OCI-LY7 (cell line): Measurements from ENCODE around the gene BRD9.
"Not testable (repeated sequence)": the region's sequence is repeated elsewhere in the genome, so short reads cannot be mapped to it uniquely, and the experiment has no call there.

Source experiments
- EZH2phosphoT487 ChIP-seq: fragments of 200-600 bp; sonication (generic); IDR thresholded peaks from 2 replicates; pipeline ENCODE4 v1.6.1; 2018; ENCODE audit warnings: low read depth, borderline replicate concordance, mild to moderate bottlenecking, mixed run types, antibody characterized with exemption, low read length, moderate library complexity, mixed read lengths
- TF ChIP-seq, protein P1 (sequence below): fragments of 200-600 bp; sonication (generic); conservative IDR thresholded peaks from 2 replicates; pipeline ENCODE4 v1.5.1; 2014; ENCODE audit warnings: mild to moderate bottlenecking, antibody characterized with exemption, low read length, moderate library complexity, mixed read lengths

DNA sequence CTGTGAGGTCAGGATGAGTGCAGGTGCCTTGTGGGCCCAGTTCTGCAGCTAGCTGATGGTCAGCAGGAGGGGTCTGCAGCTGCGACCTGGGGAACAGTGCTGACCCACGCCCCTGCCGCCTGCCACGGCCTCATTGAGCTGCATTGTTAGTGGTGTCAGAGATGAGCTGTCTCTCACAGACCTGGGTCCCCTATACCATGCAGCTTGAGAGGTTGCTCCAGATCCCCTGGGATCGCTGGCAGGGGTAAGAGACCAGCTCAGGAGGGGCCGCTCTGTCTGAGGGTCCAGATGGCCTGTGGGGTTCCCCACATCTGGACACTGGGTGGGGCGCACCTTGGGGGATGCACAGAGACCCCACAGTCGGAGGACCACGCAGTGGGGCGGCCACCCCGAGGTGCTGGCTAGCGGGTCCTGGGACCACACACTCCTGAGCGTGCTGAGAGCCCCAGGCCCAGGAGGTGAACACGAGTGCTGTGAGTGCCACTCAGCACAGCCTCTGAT, 54.9 kb downstream of the BRD9 start:
- TF ChIP-seq, protein P1, sequence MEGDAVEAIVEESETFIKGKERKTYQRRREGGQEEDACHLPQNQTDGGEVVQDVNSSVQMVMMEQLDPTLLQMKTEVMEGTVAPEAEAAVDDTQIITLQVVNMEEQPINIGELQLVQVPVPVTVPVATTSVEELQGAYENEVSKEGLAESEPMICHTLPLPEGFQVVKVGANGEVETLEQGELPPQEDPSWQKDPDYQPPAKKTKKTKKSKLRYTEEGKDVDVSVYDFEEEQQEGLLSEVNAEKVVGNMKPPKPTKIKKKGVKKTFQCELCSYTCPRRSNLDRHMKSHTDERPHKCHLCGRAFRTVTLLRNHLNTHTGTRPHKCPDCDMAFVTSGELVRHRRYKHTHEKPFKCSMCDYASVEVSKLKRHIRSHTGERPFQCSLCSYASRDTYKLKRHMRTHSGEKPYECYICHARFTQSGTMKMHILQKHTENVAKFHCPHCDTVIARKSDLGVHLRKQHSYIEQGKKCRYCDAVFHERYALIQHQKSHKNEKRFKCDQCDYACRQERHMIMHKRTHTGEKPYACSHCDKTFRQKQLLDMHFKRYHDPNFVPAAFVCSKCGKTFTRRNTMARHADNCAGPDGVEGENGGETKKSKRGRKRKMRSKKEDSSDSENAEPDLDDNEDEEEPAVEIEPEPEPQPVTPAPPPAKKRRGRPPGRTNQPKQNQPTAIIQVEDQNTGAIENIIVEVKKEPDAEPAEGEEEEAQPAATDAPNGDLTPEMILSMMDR, result not testable (repeated sequence)
- not testable (repeated sequence) for TF ChIP-seq EZH2phosphoT487
